HepG2 (cell line): Measurements from ENCODE around the gene TREX2. TPM values are rescaled to one million over a fixed set of nuclear protein-coding genes. Genes with fewer than 3 reads are reported as not detected.

Experiments used
- ETV5 ChIP-seq: IDR thresholded peaks from 2 replicates; pipeline ENCODE4 v1.6.1; 2018; ENCODE audit warnings: missing biosample characterization, missing genetic modification reagents, inconsistent platforms, borderline replicate concordance
- HNF4G ChIP-seq, 2 experiments: sonication (generic) in 1 of 2; formaldehyde crosslinking in 1 of 2; IDR thresholded peaks; 2 replicates each; pipeline versions ENCODE4 v1.4.0 to v1.6.1; 2011 to 2020; ENCODE audit warnings: borderline replicate concordance in 2 of 2, low read depth in 2 of 2, mild to moderate bottlenecking in 2 of 2, low read length in 1 of 2, missing genetic modification reagents in 1 of 2, moderate library complexity in 1 of 2
- MBD4 ChIP-seq: IDR thresholded peaks from 2 replicates; pipeline ENCODE4 v1.6.1; 2012; ENCODE audit warnings: low read length, inconsistent platforms, borderline replicate concordance
- PHF8 ChIP-seq: sonication (generic); formaldehyde crosslinking; IDR thresholded peaks from 2 replicates; pipeline ENCODE4 v1.5.0; 2020; ENCODE audit warnings: missing genetic modification reagents
- ZHX2 ChIP-seq, 2 experiments: sonication (generic) in 1 of 2; formaldehyde crosslinking in 1 of 2; IDR thresholded peaks; 2 replicates each; pipeline versions ENCODE4 v1.6.1 to v1.9.0; 2014 to 2022; ENCODE audit warnings: antibody characterized with exemption in 1 of 2, borderline replicate concordance in 1 of 2, inconsistent platforms in 1 of 2, low read depth in 1 of 2, missing genetic modification reagents in 1 of 2
- ZNF446 ChIP-seq: sonication (generic); formaldehyde crosslinking; IDR thresholded peaks from 2 replicates; pipeline ENCODE4 v1.5.0; 2020; ENCODE audit warnings: mild to moderate bottlenecking, missing genetic modification reagents
- ZNF546 ChIP-seq: sonication (generic); formaldehyde crosslinking; conservative IDR thresholded peaks from 2 replicates; pipeline ENCODE4 v1.8.1; 2023; ENCODE audit warnings: mild to moderate bottlenecking, missing genetic modification reagents
- polyA plus RNA-seq, 8 experiments: library from polyadenylated mRNA; depleted of rRNA in 3 of 8; stranded (reverse) in 7 of 8; unstranded in 1 of 8; fragments of >200 nt; fragmentation: Illumina TruSeq in 4 of 8; extraction: Trizol in 4 of 8; gene quantifications; 2 replicates each; pipeline versions ENCODE4 v1.2.1 to v1.2.3, GENCODE V29; 2011 to 2016; ENCODE audit warnings: low read depth in 4 of 8, missing spikeins in 1 of 8, mixed read lengths in 1 of 8; ENCODE audit not compliant: insufficient read depth in 1 of 8
- total RNA-seq, 5 experiments: library from RNA; depleted of rRNA; stranded (reverse); fragments of >200 nt; fragmentation: Illumina TruSeq; extraction: Trizol; gene quantifications; 2 replicates each; pipeline ENCODE4 v1.2.3, GENCODE V29; 2016; ENCODE audit warnings: low read depth in 1 of 5
- TF ChIP-seq, protein P1 (sequence below): sonication (generic); formaldehyde crosslinking; IDR thresholded peaks from 2 replicates; pipeline ENCODE4 v1.4.0; 2020; ENCODE audit warnings: missing genetic modification reagents, low read depth, mild to moderate bottlenecking, borderline replicate concordance
- TF ChIP-seq, protein P2 (sequence below): sonication (generic); formaldehyde crosslinking; IDR thresholded peaks from 2 replicates; pipeline ENCODE4 v1.4.0; 2020; ENCODE audit warnings: missing genetic modification reagents
- TF ChIP-seq, protein P3 (sequence below): sonication (generic); formaldehyde crosslinking; IDR thresholded peaks from 2 replicates; pipeline ENCODE4 v1.8.0; 2022; ENCODE audit warnings: mild to moderate bottlenecking, missing genetic modification reagents; ENCODE audit not compliant: insufficient replicate concordance
- TF ChIP-seq, protein P4 (sequence below): IDR thresholded peaks from 2 replicates; pipeline ENCODE4 v1.6.1; 2016; ENCODE audit warnings: missing genetic modification reagents, missing compliant biosample characterization

TREX2 gene
- total and polyA plus RNA-seq, 2 of the 13 experiments (the other 11 are each of a cell fraction or from before 2014, with no cell fraction given) = 0.13 to 0.18 TPM

GRCh38 chrX:153409414-153410101 lies 36.3 kb downstream of the TREX2 start (continued):
- no peak for TF ChIP-seq ZHX2 (IDR thresholded peaks at IDR 0.05; ENCODE audit: low read depth)
- no peak for TF ChIP-seq ZHX2 (CRISPR knock-in tag; IDR thresholded peaks at IDR 0.05; ENCODE audit: borderline replicate concordance)
- TF ChIP-seq ZNF446 (CRISPR knock-in tag) = no peak
- TF ChIP-seq, protein P1, sequence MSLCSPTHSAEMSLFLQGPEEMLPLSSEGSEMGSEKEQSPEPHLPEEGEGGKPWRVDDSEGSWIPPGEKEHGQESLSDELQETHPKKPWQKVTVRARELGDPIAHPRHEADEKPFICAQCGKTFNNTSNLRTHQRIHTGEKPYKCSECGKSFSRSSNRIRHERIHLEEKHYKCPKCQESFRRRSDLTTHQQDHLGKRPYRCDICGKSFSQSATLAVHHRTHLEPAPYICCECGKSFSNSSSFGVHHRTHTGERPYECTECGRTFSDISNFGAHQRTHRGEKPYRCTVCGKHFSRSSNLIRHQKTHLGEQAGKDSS = no peak
- TF ChIP-seq, protein P2, sequence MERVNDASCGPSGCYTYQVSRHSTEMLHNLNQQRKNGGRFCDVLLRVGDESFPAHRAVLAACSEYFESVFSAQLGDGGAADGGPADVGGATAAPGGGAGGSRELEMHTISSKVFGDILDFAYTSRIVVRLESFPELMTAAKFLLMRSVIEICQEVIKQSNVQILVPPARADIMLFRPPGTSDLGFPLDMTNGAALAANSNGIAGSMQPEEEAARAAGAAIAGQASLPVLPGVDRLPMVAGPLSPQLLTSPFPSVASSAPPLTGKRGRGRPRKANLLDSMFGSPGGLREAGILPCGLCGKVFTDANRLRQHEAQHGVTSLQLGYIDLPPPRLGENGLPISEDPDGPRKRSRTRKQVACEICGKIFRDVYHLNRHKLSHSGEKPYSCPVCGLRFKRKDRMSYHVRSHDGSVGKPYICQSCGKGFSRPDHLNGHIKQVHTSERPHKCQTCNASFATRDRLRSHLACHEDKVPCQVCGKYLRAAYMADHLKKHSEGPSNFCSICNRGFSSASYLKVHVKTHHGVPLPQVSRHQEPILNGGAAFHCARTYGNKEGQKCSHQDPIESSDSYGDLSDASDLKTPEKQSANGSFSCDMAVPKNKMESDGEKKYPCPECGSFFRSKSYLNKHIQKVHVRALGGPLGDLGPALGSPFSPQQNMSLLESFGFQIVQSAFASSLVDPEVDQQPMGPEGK (CRISPR knock-in tag) = peak; percentile 74
- TF ChIP-seq ETV5 (CRISPR knock-in tag) = no peak
- TF ChIP-seq HNF4G (IDR thresholded peaks at IDR 0.05; ENCODE audit: borderline replicate concordance, low read depth, low read length) = peak; percentile 64; the same call in 1 of the 2 replicates
- TF ChIP-seq HNF4G (CRISPR knock-in tag; IDR thresholded peaks at IDR 0.05; ENCODE audit: borderline replicate concordance, low read depth) = peak; percentile 60; the same call in 1 of the 2 replicates
- no peak for TF ChIP-seq PHF8 (CRISPR knock-in tag)
- TF ChIP-seq, protein P3, sequence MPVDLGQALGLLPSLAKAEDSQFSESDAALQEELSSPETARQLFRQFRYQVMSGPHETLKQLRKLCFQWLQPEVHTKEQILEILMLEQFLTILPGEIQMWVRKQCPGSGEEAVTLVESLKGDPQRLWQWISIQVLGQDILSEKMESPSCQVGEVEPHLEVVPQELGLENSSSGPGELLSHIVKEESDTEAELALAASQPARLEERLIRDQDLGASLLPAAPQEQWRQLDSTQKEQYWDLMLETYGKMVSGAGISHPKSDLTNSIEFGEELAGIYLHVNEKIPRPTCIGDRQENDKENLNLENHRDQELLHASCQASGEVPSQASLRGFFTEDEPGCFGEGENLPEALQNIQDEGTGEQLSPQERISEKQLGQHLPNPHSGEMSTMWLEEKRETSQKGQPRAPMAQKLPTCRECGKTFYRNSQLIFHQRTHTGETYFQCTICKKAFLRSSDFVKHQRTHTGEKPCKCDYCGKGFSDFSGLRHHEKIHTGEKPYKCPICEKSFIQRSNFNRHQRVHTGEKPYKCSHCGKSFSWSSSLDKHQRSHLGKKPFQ = peak; percentile 70
- TF ChIP-seq MBD4 = no peak
- TF ChIP-seq, protein P4, sequence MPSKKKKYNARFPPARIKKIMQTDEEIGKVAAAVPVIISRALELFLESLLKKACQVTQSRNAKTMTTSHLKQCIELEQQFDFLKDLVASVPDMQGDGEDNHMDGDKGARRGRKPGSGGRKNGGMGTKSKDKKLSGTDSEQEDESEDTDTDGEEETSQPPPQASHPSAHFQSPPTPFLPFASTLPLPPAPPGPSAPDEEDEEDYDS (CRISPR knock-in tag) = no peak
- no peak for TF ChIP-seq ZNF546
